AG04449 (cell line): Measurements from ENCODE around the gene OBP2B.

Experiments
- CTCF ChIA-PET: fragments of 350-600 bp; formaldehyde crosslinking; extraction: SDS; loops from one replicate; lab custom pipeline; 2021; ENCODE audit warnings: antibody characterized with exemption; lab: Yijun Ruan, JAX
- POLR2A ChIA-PET: fragments of 400-600, 350-600 bp; formaldehyde crosslinking; extraction: SDS; loops from one replicate; lab custom pipeline; 2020; ENCODE audit warnings: antibody characterized with exemption, inconsistent platforms; lab: Yijun Ruan, JAX
- DNase-seq: peaks from one replicate; pipeline ENCODE4 v3.0.0-alpha.2; 2010; ENCODE audit warnings: low read depth, low spot score
- H3K4me3 ChIP-seq: 2 replicates; pipeline ENCODE4 v1.5.1; 2011; ENCODE audit warnings: low read depth, mild to moderate bottlenecking, control low read depth, low read length
- CTCF ChIP-seq: IDR thresholded peaks from one replicate; pipeline ENCODE4 v1.5.1; 2011; ENCODE audit warnings: mild to moderate bottlenecking, moderate library complexity, low read length, control low read depth, inconsistent platforms; ENCODE audit not compliant: insufficient read depth; ENCODE audit errors: missing control alignments

Gene OBP2B

DNA sequence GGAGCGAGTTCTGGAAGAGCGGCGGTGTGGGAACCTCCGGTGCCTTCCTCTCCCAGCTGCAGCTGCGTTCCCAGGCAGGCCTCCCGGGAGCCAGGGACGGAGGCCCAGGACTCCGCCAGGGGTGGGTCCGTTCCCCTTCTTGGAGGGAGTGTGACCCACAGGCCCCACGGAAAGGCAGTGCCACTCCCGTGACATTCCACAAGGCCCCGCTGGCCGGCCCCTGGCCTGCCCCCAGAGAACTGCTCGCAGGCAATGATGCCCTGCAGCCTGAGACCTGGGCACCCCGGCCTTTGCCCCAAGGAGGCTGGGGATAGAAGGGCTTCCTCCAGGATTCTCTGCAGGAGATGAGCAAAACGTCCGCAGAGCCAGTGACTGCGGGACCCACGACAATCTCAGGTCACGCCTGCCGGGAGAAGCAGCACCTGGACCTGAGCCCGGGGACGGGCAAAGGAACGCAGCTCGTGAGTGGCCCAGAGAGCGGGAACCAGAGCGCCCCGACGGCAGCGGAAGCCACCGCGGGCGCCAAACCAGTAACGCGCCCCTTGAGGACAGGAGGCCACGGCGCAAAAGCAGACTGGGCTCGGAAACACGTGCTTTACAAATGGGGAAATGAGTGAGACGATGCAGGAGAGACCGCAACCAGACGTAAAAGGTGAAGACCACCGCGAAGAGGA lies 9.3 kb downstream of the OBP2B start:
- peak overlapping the region; percentile 49 for H3K4me3 ChIP-seq
- POLR2A ChIA-PET = no interaction called here
- DNase-seq = no peak
- CTCF ChIA-PET = interaction anchor here (1.2 to 1.6 kb wide), 4 partner anchors 11 to 19 kb away, joined by 4 to 17 read pairs (median 6); no protein-coding TSS in a partner anchor
- TF ChIP-seq CTCF = peak; percentile 42

DNA sequence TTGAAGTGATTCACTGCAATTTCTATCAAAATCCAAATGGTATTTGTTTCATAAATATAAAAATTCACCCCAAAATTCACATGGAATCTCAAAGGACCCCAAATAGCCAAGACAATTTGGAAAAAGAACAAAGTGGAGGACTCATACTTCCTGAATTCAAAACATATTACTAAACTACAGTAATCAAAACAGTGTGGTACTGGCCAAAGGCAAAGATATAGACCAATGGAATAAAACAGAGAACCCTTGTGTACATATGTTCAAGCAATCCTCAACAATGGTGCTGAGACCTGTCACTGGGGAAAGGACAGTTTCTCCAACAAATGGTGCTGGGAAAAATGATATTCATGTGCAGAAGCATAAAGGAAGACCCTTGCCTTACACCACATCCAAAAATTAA lies 14.0 kb downstream of the OBP2B start:
- ChIA-PET CTCF (interaction anchor here (1.4 to 4.1 kb wide), 2 partner anchors 9 to 14 kb away, joined by 8 to 31 read pairs; no protein-coding TSS in a partner anchor), POLR2A (no interaction called here)
- DNase-seq = no peak
- TF ChIP-seq CTCF = no peak
- no peak overlapping the region for H3K4me3 ChIP-seq

GRCh38 chr9:133194597-133194996 lies 14.5 kb downstream of the OBP2B start:
- no peak for DNase-seq
- ChIA-PET CTCF (interaction anchor here (1.4 to 4.1 kb wide), 2 partner anchors 9 to 13 kb away, joined by 8 to 31 read pairs; no protein-coding TSS in a partner anchor), POLR2A (no interaction called here)
- no peak for TF ChIP-seq CTCF
- no peak overlapping the region for H3K4me3 ChIP-seq

DNA sequence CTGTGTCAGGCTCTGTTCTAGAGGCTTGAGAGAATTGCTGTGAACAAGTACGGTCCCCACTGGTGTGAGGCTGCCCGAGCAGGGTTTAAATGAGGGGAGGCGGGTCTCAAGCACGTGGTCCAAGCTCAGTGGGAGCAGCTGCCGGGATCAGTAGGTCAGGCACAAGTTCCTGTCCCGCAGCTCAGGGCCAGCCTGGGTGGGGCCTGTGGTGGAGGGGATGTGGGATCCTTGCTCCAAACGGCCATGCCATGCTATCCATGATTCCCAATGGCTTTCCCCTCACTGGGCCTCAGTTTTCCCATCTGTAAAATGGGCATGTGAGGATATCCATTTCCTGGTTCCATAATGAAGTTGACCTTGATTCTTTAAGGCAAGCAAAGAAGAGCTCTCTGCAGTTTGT lies 17.1 kb downstream of the OBP2B start:
- no peak overlapping the region for H3K4me3 ChIP-seq
- DNase-seq = no peak
- TF ChIP-seq CTCF = no peak
- CTCF ChIA-PET = interaction anchor here (1.0 to 4.1 kb wide), 4 partner anchors 10 to 115 kb away, joined by 3 to 31 read pairs (median 4); no protein-coding TSS in a partner anchor
- POLR2A ChIA-PET = no interaction called here

DNA sequence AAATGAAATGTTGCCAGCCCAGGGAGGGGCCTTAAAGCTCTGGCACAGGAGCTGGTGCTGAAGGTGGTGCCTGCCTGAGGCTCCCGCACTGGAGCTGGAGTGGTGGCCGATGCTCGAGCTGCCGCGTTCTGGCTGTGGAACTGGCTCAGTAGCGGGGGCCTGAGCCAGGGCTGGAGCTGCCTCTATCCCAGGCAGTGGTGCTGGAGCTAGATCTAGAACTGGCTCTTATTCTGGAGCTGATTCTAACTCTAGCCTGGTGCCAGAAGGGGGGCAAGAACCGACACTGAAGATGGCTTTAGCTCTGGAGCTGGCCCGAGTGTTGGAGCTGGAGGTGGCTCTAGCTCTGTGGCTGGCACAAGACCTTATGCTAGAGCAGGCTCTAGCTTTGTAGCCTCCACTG lies 19.2 kb downstream of the OBP2B start:
- no peak for DNase-seq
- no peak overlapping the region for H3K4me3 ChIP-seq
- no peak for TF ChIP-seq CTCF
- CTCF ChIA-PET = interaction anchor here (0.9 to 5.7 kb wide), 5 partner anchors 12 to 297 kb away, joined by 3 to 112 read pairs (median 62); no protein-coding TSS in a partner anchor
- POLR2A ChIA-PET = interaction anchor here (1.1 kb wide), 1 partner anchor 160 kb away, joined by 4 read pairs; no protein-coding TSS in a partner anchor

DNA sequence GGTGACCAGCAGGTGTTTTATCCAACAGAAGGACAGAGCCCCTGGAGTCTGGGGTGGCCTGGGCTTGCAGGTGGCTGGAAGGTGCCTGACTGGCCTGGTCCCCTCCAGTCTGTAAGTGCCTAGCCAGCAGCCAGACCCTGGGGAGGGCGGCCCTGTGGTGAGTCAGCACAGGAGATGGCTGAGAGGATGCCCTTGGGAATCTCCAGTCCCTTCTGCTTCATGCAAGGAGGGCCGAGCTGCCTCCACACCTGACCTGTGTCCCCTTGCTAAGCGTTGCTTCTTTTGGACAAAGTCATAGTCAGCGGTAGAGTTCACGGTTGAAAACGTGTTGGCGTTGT lies 20.2 kb downstream of the OBP2B start:
- CTCF ChIA-PET = interaction anchor here (0.8 to 5.7 kb wide), 9 partner anchors 8 to 298 kb away, joined by 3 to 112 read pairs (median 7); no protein-coding TSS in a partner anchor
- TF ChIP-seq CTCF = no peak
- H3K4me3 ChIP-seq = no peak overlapping the region
- no peak for DNase-seq
- POLR2A ChIA-PET = no interaction called here
